A172 (cell line): ENCODE results near the gene GPR61. TPM values are rescaled to one million over a fixed set of nuclear protein-coding genes. Genes with fewer than 3 reads are reported as not detected.

Source experiments
- DNase-seq: peaks from one replicate; pipeline ENCODE4 v3.0.0-alpha.2; 2015; ENCODE audit warnings: low spot score
- total RNA-seq: library from RNA; depleted of rRNA; stranded (reverse); fragments of >200 nt; shearing (Covaris generic); gene quantifications from 2 replicates; pipeline ENCODE4 v1.2.3, GENCODE V29; 2014; rRNA removed

GPR61 gene, protein sequence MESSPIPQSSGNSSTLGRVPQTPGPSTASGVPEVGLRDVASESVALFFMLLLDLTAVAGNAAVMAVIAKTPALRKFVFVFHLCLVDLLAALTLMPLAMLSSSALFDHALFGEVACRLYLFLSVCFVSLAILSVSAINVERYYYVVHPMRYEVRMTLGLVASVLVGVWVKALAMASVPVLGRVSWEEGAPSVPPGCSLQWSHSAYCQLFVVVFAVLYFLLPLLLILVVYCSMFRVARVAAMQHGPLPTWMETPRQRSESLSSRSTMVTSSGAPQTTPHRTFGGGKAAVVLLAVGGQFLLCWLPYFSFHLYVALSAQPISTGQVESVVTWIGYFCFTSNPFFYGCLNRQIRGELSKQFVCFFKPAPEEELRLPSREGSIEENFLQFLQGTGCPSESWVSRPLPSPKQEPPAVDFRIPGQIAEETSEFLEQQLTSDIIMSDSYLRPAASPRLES
- not detected in 2 replicates for total RNA-seq

DNA sequence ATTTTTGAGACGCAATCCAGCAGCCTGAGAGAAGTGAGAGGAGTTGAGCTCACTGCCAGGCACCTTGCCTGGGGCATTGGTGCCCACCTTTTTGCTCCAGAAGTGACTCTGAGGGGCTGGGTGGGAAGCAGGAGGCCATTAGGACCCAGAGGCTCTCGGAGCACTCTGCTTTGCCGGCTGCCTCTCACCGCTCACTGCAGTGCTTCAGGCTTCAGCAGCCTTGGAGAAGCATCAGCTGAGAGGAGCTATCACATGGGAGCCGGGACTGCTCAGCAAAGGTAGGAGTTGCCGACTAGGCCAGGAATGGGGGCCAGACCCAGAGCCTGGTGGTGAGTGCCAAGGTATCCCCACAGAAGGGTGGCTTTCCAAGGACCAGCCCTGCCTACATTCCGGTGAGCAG, at the start of gene GPR61:
Gene GPR61 (plus strand): TSS at position 197 of the 400 bp plus-strand sequence. CDS start 3,151 bp downstream, outside the sequence.
- no peak for DNase-seq

DNA sequence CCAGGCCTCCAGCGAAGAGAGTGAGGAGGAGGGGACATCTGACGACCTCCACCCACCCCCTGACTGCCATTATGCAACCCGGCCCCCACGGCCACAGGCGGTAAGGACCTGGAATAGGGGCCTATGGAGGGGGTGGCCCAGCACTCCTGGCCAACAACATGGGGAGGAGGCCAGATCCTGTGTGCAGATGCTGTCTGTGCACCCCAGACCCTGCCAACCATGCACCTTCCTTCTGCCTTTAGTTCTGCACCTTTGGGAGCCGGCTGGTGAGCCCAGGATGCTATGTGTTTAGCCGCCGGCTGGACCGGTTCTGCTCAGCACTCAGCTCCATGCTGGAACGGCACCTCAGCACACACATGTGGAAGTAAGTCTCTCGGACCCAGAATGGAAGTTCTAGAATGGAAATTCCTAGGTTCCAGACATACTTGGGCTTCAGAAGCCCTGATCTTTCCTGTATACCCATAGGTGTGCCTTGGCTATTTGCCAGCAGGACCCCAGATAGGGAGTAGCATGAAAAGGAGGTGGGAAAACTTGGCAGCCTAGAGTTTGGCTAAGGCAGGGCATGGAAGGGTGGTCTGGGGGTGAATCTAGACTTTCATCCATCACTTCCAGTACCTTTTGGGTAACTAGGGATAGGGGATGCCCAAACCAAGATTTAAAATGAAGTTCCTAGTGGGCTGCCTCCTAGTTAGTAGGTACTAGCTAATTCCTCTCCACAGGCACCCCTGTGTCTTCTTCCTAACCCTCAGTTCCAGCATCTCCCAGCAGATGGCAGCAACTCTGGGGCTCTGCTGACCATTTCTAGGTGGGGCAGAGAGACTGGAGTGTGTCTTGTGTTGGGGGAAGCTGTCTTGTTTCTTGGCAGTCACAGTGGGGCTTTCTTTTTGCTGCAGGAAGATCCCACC, 49.4 kb upstream of the GPR61 start:
- DNase-seq, result peak; percentile 44

DNA sequence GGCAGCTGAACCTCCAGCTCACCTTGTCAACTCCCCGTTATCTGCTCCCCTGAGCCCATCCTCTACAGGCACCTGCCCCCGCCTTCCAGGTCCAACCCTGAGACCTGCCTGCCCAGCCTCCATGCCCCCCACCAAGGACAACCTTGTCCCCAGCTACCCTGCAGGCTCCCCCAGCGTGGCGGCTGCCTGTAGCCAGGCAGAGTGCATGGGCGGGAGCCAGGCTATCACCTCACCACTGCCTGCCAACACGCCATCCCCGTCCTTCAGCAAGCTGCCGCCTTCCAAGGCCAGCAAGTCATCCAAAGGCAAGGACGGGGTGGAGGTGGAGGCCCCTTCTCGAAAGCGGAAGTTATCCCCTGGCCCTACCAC, 48.8 kb upstream of the GPR61 start:
- DNase-seq, result no peak

DNA sequence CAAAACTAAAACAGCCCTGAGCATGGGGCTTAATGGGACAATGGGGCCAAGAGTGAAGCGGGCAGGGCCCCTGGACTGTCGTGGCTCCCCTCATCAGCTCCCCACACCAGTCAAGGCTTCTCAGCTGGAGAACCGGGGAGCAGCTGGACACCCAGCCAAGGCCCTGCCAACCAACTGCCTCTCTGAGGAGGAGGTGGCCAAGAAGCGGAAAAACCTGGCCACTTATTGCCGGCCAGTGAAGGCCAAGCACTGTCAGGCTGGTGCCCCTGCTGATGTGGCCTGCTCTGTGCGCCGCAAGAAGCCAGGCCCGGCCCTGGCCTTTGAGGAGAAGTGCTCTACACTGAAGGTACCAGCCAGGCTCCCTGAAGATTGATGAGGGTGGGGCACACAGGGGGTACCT, 48.3 kb upstream of the GPR61 start:
- DNase-seq, result no peak

DNA sequence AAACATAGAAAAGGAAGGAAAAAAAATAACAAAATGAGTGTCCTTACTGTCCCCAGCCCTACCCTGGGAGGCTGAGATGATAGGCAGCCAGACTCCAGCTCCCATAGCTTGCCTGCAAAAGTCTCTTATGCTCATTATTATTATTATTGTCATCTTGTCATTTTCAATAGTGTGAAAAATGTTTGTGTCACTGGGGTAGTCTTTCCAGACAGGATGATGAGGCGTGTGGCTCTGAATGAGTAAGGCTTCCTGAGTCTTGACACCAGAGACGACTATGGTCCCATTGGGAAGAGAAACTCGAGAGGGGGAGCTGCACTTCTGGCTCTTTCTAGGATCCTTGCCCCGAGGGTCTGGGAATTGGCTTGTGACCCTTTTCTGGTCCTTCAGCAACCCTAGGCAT, 46.9 kb upstream of the GPR61 start:
- no peak for DNase-seq

DNA sequence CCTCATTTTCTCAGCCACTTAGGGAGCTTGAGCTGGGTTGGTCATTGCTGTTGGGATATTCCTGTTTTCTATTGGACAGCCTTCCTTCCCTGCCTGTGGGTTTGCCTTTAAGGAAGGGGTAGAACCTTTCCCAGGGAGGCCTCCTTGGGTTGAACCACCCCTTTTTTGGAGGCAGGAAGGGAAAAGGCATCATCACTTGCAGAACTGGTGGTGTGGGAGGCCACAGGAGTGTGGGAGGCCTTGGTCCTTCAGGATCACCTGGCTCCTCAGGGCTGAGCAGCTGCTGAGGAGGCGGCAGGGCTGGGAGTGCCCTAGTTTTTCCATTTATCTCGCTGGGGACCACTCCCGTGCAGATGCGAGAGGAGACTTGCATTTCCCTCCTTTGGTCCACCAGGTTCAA, 46.4 kb upstream of the GPR61 start:
- DNase-seq, result no peak

DNA sequence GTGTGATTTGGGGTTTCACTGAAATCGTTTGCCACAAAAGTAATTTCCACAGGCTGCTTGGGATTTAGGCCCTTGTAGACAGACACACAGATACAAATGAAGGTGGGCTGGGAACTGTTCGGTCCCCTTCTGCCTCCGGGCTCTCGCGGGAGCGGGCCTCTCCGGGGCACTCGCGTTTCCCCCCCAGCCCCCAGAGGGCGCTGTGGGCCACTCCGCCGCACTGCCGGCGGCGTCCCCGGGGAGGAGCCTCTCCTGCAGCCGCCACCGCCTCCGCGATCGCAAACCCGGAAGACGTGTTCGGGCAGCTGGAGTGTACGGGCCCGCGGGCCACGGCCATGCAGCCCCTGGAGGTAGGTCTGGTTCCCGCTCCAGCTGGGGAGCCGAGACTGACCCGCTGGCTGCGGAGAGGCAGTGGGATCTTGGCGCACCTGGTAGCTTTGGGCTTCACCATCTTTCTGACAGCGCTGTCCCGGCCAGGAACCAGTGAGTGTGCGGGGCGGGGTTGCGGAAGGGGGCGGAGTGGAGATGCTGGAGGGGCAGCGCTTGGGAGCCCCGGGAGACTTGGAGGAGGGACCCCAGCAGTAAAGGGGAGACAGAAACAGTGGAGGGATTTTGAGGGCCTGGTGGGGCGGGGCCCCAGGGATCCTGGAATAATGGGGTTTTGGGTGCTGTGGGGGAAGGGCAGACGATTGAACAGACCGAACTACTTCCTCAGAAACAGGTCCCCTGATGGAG, 45.7 kb upstream of the GPR61 start, which contains the start of gene CYB561D1:
Gene CYB561D1 (plus strand): TSS at position 290 of the 735 bp plus-strand sequence. CDS start 46 bp downstream, at position 336.
- peak; percentile 61 for DNase-seq

DNA sequence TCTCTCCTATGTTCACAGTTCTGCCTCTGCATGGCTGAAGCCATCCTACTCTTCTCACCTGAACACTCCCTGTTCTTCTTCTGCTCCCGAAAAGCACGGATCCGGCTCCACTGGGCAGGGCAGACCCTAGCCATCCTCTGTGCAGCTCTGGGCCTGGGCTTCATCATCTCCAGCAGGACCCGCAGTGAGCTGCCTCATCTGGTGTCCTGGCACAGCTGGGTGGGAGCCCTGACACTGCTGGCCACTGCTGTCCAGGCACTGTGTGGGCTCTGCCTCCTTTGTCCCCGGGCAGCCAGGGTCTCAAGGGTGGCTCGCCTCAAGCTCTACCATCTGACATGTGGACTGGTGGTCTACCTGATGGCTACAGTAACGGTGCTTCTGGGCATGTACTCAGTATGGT, 43.9 kb upstream of the GPR61 start:
- no peak for DNase-seq

DNA sequence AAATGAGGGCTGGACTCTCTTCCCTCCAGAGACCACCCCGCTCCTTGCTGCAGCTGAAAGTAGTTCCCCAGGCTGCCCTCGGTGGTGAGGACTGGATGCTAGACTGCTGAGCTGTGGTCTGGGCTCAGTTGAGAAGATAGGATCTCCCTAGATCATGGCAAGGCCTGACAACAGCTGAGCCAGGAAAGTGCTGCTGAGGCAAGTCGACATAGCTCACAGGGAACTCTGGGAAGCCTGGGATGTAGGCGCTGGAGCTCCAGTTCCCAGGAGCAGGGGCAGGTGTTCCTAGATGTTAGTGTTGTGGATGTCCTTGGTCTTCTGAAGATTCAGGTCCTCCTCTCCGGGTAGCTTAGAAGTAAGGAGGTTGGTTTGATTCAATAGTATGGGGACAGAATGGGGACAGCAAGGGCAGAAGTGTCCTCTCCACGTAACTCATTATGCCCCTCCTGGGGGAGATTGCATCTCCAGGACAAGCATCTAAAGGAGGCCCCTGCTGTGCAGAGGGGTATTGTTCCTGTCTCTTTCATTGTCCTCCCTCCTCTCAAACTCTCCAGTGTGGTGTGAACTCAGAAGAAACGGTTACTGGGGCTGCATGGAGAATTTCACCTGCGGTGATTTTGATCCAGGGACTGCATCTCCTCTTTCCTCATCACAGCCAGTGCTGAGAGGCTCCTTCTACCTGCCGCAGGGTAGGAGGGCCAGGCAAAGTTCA, 42.1 kb upstream of the GPR61 start:
- DNase-seq, result no peak

DNA sequence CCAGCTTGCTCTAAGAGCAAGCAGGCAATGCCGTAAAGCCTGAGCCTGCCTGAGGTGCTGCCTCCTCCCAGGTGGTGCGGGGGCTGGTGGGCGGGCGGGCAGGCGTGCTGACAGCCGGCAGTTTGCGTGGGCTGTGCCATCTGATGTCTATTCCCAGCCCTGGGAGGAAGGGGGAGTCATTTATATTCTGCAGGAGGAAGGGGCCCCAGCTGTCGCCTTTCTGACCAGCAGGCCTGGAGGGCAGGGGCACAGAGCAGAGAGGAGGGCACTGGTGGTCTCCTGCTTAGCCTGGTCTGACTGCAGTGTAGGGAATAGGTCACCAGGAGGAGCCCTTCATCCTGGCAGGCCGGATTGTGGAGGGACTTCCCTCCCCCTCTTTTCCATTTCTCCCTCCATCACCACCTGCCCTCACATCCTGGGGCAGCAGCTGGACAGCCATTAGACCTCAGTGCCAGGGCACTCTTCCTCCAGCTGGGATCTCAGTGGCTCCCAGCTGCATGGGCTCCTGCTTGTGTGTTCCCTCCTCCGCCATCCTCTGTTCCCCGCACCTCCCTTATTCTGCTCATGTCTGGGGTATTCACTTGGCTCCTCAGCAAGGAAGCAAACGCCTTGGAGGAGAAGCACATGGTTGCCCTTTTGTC, 41.4 kb upstream of the GPR61 start:
- peak; percentile 42 for DNase-seq

DNA sequence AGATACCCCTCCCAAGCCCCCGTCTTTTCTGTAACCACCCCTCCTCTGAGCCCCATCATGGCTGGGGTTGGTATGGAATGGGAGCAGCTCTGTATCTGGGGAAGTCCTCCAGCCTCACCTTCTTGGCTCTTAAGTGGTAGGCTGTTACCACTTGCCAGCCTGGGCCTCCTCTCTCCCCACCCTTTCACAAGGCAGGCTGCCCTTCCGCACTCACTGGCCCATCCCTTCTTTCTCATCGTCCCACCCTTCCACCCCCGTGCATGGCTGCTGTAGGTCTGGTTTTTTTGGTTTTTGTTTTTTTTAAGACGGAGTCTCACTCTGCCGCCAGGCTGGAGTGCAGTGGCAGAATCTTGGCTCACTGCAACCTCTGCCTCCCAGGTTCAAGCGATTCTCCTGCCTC, 40.6 kb upstream of the GPR61 start:
- DNase-seq, result no peak

DNA sequence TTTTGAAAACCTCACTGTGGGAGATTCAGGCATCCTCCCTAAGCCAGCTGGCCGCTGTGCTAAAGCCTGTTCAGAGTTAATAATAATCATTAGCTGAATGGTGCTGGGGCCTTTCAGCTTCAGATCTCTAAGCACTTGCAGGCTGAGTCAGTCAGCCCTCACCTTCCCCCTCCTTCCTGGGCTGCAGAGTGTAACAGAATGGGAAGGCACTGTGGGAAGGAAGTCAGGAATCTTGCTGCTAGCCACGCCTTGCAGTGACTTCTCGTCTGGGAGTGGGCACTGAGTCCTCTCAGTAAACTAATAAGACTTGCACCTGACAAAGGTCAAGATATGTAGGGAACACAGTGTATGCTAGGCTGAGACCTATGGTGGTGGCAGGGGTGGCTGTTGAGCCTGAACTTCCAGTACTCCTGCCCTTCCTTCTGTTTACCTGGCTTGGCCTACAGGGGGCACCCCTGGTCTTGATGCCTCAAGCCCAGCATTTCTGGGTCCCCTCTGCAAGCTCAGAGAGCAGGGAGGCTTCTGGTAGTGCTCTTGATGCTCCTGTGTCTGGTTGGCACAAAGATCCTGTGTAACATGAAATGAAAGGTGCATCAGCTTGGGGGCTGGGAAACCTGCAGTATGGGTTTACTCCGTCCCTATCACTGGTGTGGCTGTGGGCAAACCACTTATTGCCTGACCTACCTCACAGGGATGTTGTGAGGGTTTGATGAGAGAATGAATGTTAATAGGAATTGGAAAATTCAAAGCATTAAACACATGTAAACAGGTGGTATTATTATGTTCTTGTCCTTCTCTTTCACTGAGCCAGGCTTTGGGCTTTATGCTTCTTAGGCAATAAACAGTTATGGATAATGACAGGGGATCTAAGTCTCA, 39.8 kb upstream of the GPR61 start:
- DNase-seq, result peak; percentile 40

DNA sequence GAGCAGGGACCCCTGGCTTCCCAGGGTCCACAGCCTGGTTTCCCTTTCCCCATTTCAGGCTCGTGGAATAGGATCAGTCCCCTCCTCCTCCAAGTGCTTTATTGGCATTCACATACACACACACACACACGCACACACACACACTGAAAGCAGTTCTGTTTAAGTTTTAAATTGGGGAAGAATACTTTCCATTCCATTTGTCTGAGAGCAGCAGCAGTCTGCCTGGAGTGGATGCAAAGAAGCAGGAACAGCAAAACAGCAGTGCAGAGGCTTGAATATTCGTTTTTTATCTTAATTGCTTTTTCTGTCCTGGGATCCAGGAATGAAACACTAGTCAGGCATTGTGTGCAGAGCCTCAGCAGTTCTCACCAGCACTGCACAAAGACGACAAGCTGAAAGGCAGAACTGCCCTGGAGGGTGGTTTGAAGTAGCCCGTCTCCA, 38.7 kb upstream of the GPR61 start:
- DNase-seq, result no peak

DNA sequence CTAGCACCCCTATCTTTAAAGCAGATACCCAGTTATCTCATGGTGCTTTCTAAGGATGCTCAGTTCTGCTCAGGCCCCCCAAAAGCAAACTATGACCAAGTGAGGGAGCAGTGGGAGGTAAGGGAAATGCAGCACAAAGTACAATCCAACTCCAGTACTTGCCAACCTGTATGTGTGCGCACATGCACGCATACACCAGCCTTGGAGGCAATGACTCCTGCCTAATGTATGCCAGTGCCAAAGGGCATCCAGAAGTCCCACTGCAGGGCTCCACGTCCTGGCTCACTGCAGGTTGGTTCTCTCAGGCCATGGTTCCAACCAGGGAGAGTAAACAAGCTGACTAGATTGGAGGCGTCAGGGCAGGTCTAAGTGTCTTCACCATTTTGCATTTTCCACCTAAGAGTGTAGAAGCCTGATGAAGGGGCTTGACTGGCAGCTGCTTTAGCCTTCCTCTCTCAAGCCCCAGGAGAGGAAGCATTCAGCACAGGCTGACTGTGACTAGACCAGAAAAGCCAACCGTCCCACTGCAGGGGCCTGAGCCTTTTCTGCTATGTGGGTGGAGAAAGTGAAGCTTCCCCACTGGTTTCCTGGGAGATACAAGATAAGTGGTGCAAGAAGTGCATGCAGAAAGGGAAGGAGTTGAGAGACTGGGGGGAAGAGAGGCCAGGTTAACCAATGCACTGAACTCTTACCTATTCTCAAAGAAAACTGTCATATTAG, 37.9 kb upstream of the GPR61 start:
- no peak for DNase-seq

DNA sequence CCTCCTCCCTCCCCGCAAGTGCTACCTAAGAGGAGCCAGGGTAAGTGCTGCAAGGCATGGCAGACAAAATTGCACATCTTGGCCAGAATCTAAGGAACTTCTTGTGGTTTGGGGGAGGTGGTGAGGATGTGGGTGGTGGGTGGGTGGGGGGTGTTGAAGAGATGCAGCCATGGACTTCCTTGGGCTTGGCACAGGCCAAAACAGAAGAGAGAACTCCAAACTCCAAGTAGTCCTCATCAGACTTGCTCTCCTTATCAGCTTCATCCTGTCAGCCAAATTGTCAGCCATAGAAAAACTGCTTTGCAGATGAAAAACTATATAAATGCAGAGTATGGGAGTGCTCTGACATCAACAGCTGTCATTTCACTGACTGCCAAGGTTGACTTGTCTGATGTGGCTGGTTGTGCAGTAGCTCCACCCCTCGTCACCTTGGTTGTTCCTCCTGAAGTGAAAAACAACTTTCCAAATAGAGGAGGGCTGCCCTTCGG, 37.3 kb upstream of the GPR61 start:
- DNase-seq, result no peak

DNA sequence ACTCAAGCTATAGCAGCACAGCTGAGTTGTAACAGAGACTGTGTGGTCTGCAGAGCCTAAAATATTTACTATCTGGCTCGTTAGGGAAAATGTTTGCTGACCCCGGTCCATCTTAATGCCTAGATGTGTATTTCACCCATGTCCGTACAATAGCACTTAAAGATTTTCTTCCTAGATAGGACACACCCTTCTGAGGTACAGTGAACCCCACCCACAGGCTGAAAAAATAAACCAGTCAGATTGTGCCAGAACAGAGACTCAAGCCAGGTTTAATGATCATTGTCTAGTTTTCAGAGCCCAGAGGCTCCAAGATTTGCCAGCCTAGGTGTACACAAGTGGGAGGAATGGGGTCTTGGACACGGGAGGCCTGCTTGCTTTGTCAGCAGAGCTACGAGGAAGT, 35.7 kb upstream of the GPR61 start:
- no peak for DNase-seq

DNA sequence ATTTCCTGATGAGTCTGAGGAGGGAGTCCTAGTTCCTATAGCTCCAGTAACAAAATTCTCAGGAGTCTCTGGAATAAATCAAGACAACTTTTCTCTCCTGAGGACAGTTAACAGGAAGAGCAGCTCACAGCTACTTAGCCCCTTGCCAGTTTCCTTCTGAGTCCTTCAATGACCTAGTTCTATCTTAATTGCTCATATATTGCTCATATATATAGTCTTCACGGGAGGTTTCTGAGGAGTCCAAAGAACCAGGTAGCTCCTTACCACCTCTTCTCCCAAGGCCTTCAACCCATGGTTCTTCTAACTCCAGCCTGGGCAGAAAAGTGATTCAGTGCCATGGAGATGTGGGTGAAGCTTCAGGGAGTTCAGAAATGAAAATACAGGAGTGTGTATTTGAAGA, 34.7 kb upstream of the GPR61 start:
- no peak for DNase-seq

DNA sequence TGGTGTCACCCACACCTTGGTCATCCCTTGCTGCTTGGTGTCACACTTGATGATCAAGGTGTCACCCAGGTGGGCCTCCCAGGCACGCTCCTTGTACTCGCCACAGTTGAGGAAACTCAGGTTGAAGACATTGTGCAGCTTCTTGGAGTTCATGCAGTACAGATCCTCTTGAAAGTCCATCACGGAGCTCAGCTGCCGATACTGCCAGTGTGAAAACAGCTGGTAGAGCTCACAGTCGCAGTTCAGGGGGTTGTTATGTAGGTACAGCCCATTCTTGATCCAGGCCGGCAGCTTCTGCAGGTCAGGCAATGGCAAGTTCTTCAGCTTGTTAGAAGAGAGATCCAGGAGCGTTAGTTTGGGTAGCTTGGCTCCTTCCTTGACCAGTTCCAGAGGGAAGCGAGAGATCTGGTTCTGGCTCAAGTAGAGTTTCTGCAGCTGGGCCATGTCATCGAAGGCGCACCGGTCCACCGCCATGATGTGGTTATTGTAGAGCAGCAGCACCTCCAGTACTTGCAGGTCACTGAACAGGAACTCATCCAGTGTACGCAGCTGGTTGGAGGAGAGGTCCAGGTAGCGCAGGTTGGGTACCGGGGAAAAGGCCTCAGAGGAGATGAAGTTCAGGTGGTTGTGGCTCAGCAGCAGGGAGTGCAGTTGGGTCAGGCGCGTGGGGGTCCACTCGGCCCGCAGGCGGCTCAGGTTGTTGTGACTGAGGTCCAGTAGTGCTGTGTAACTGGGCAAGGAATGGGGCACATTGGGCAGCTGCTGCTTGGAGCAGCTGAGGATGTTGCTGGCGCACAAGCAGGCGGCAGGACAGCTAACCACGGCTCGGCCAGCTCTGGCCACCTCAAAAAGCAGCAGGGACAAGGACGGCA, 31.4 kb upstream of the GPR61 start:
- no peak for DNase-seq
